Measurements from ENCODE around the gene TRUB1.

The TRUB1 gene

GRCh38 chr10:115026056-115026745 lies 88.2 kb downstream of the TRUB1 start:
- no peak for TF ChIP-seq CTCF (IDR thresholded peaks at IDR 0.05; ENCODE audit: low read depth, low read length)
- H3K4me3 ChIP-seq (ENCODE audit: low read depth, low read length): no peak overlapping the region

GRCh38 chr10:115026746-115027140 lies 88.7 kb downstream of the TRUB1 start:
- no peak for TF ChIP-seq CTCF (IDR thresholded peaks at IDR 0.05; ENCODE audit: low read depth, low read length)
- H3K4me3 ChIP-seq (ENCODE audit: low read depth, low read length): no peak overlapping the region
